TTC549 (cell line): Measurements from ENCODE around the gene HIPK3.
"Not testable (repeated sequence)": the region's sequence is repeated elsewhere in the genome, so short reads cannot be mapped to it uniquely, and the experiment has no call there.

ENCODE experiments used
- FAIRE-seq: peaks from 2 replicates; lab custom pipeline; 2012; peaks lifted over from hg19 to GRCh38; lab: Jason Lieb, UNC

HIPK3 gene

GRCh38 chr11:33257160-33257896 is at the start of gene HIPK3:
TSS of gene HIPK3 (plus strand) at chr11:33257381.
- FAIRE-seq = no peak

DNA sequence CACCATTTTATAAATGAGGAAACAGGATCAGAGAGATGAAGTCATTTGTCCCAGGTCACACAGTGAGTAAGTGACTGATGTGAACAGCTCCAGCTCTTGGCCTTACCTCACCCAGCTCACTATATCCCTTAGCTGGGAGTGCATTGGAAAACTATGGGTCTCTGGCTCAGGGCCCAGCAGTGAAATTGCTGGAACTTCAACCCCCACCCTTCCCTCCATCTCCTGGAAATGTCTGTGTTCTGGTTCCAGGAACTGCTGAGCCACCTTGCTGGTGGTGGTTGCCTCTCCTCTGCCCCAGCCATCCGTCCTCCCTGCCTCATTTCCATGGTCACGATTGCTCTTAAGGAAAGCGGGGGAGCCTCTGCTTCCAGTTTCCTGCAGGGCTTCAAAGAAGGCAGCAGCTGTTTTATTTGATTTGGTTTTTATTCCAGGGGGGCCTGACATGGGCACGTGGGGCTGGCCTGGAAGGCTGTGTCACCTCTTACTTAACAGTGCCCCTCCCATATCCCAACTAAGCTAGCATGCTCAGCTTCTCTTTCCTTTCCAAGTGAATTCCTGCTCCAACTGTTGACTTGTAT is 49.7 kb upstream of the HIPK3 start:
- no peak for FAIRE-seq

DNA sequence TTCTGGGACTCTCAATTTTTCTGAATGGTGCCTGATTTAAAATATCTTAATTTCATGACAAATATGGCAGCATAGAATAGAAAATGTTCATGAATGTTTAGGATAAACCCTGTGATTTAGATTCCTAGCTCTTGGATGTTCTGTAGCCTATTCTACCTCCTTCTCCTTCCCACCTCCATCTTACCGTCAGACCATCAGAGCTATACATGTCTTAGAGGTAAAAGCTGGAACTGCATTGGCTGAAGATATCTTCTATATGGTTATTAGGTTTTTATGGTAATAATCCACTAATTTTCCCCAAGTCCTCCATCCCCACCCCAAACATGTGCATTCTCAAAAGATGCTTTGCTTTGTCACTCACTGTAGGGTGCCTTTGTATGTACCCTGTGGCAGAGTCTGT is 49.0 kb upstream of the HIPK3 start:
- no peak for FAIRE-seq

DNA sequence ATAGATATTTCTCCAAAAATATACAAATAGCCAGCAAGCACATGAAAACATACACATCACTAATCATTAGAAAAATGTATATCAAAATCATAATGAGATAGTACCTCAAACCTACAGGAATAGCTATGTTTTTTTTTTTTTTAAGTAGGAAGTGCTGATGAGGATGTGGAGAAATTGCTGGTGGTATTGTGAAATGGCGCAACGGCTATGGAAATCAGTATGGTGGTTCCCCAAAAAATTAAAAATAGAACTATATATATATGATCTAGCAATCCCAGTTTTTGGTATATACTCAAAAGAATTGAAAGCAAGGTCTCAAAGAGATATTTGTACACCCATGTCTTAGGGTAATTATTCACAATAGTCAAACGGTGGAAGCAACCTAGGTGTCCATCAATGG is 46.0 kb upstream of the HIPK3 start:
- FAIRE-seq = no peak

DNA sequence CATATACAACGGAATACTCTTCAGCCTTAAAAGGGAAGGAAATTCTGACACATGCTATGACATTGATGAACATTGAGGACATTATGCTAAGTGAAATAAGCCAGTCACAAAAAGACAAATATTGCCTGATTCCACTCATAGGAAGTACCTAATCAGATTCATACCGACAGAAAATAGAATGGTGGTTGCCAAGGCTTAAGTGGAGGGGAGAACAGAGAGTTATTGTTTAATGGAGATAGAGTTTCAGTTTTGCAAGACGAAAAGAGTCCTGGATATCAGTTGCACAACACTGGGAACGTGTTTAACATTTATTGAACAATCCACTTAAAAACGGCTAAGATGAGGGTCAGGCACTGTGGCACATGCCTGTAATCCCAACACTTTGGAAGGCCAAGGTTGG is 45.6 kb upstream of the HIPK3 start:
- FAIRE-seq = no peak

- FAIRE-seq = no peak
Measured at GRCh38 chr11:33214187-33214586, 43.0 kb upstream of the HIPK3 start.

- FAIRE-seq = no peak
Measured at GRCh38 chr11:33214767-33215166, 42.4 kb upstream of the HIPK3 start.

GRCh38 chr11:33216676-33217075 is 40.5 kb upstream of the HIPK3 start:
- not testable (repeated sequence) for FAIRE-seq

GRCh38 chr11:33222052-33222750 is 35.0 kb upstream of the HIPK3 start:
- no peak for FAIRE-seq

DNA sequence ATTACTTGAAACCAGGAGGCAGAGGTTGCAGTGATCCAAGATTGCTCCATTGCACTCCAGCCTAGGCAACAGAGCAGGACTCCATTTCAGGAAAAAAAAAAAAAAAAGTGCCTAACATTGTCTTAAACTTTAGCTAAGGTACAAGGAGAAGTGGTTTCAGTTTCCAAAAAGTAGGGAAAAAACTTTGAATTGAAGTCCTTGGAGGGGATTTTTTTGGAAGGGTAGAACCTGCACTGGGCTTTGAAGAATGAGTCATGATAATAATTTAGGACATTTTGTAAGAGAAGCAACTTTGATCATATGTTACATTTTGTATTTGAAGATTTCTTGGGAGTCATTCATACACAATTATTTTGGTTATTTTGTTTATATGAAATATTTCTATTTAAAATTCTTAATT is 31.8 kb upstream of the HIPK3 start:
- FAIRE-seq = no peak

DNA sequence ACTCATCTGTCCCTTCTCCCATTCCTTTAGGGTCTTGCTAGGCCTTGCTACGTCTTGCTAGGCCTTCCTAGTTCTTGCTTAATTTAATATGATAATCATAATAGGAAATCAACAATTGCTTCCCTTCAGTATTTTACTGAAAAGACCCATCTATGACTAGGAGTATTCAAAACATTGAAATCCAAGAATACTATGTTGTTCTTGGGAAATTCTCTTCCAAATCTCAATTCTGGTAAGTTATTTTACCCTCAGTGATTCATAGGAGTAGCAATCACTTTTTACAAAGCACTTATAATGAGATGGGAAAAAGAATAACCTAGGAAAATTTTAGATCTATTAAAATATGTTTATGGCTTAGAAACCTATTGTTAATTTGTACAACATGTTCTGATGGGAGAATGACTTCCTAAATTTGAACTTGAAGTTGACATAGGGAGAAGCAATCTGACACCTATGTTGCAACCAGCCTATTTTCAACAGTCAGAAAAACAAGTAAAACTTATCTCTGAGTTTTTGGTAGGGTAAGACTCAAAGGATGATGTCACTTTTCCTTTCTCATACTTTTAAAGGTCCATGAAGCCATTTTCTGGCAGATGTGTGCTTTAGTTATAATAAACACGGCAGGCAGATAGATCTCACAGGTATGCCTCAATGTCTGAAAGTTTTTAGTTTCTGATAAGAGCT is 29.5 kb upstream of the HIPK3 start:
- FAIRE-seq = no peak

DNA sequence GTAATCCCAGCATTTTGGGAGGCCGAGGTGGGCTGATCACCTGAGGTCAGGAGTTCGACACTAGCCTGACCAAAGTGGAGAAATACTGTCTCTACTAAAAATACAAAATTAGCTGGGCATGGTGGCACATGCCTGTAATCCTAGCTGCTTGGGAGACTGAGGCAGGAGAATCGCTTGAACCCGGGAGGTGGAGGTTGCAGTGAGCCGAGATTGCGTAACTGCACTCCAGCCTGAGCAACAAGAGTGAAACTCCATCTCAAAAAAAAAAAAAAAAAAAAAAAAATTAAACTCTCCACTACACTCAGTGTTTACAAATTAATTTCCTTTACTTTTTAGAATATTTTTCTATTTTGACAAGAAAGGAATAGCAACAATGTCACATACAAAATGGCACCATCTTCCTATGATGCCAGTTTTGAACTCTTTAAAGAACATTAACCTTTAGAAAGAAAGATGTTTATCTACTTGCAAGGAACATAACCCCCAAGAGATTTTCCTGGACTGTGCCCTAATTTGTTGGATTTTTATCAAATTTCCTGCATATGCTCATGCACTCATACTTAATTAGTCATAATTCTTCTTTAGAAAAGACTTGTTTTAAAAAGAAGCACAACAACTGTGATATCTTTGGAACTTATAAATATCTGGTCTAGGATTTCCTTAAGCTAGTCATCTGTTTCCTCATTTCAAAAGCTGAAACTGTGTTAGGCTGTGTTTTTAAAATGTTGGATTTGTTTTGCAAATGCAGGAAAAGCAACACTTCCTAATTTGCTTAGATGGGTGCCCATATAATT is 22.6 kb upstream of the HIPK3 start:
- no peak for FAIRE-seq

DNA sequence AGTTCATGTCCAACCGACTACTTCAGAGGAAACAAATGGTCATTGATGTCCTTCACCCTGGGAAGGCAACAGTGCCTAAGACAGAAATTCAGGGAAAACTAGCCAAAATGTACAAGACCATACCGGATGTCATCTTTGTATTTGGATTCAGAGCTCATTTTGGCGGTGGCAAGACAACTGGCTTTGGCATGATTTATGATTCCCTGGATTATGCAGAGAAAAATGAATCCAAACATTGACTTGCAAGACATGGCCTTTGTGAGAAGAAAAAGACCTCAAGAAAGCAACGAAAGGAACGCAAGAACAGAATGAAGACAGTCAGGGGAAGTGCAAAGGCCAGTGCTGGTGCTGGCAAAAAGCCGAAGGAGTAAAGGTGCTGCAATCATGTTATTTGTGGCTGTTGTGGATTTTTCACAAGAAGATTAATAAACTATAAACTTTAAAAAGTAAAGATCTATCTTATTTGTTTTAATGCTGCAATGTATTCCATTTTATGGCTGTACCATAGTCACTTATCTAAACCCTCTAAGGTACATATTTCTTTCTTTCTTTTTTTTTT is 20.1 kb upstream of the HIPK3 start:
- no peak for FAIRE-seq

DNA sequence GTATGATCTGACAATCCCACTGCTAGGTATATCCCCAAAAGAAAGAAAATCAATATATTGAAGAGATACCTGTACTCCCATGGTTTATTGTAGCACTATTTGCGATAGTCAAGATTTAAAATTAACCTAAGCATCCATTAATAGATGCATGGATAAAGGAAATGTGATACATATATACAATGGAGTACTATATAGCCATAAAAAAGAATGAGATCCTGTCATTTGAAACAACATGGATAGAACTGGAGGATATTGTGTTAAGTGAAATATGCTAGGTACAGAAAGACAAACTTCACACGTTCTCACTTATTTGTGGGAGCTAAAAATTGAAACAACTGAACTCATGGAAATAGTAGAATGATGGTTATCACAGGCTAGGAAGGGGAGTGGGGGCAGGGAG is 14.6 kb upstream of the HIPK3 start:
- no peak for FAIRE-seq

GRCh38 chr11:33243654-33244053 is 13.5 kb upstream of the HIPK3 start:
- FAIRE-seq = not testable (repeated sequence)

- FAIRE-seq = no peak
Measured at GRCh38 chr11:33248416-33248971, 8.7 kb upstream of the HIPK3 start.

DNA sequence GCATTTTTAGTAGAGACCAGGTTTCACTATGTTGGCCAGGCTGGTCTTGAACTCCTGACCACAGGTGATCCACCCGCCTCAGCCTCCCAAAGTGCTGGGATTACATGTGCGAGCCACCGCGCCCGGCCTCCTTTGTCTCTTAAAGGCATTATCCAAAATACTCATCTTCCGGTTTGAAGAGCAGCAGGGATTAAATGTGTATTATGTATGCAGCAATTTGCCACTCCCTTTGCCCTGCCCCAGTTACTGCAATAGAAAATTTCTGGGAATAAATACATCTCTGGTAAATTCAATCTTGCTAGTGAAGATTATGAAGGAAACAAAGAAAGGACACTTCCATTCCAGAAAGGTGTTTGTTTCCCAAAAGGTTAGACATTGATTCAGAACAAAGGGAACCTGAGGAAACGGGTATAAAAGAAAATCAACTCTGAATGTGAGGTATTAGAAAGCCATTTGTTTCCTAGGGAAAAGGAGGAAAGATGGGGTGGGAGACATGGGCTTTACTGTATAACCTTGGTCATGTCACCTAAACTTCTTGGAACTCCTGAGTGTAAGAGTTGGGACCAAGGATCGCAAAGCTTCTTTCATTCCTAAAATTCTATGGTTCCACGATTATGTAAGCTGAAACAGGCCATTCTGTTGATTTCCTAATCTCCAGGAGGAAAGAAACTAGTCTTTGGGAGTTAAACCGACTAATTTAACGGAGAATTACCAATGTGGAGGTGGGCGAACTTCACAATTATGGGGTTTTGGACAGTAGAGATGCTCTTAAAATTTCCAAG is 959 bp upstream of the HIPK3 start:
- no peak for FAIRE-seq

GRCh38 chr11:33256813-33257159 is 395 bp upstream of the HIPK3 start:
- no peak for FAIRE-seq

DNA sequence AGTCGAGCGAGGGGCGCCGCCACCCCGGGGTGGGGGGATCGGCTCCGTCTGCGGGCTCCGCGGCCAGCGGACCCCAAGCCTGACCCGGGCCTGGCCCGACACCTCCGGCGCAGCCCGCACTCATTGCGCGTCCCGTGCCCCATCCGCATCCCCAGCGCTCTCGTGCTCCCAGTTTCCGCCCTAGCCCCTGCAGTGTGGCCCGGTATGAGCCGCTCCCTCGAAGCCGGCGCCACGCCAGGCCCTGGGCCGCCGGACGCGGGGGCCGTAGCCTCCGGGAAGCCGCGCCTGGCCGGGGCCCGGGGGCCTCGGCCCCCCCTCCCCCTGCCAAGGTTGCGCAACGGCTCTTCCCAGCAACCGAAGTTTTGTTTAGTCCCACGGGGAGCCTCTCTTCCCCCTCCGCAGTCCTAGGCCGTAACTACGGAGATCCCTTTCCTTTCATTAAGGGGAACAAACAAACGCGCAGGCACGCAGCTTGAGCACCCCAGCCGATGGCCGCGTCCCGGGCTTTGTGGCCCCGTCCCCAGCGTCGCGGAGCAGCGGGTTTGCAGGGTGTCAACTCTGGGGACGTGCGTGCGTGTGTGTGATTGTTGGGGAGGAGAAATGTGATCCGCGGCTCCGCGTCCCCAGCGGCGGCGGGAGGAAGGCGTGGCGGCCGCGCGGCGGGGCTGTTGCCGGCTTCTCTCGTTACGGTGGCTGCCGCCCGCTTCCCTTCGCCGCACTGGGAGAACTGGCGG is 883 bp downstream of the HIPK3 start:
- FAIRE-seq = no peak

- no peak for FAIRE-seq
Measured at GRCh38 chr11:33258631-33259205, 1.5 kb downstream of the HIPK3 start.
